HEK293 (cell line): ENCODE data around the gene PIP5K1C.
A peak's percentile ranks its signal among the peaks of the same experiment; 100 is the strongest.

Experiments used
- CTCF ChIA-PET: fragments of 350-600 bp; formaldehyde crosslinking; extraction: SDS; loops from one replicate; lab custom pipeline; 2021; ENCODE audit warnings: antibody characterized with exemption; lab: Yijun Ruan, JAX
- POLR2A ChIA-PET: fragments of 300-600 bp; formaldehyde crosslinking; extraction: SDS; loops from one replicate; lab custom pipeline; 2020; ENCODE audit warnings: antibody characterized with exemption, inconsistent platforms; lab: Yijun Ruan, JAX
- H3K27ac ChIP-seq: fragments of 200-500 bp; sonication (Bioruptor generic); 2 replicates; pipeline ENCODE4 v1.5.1; 2014; ENCODE audit warnings: low read depth, low read length, control low read depth, inconsistent platforms; ENCODE audit errors: extremely low read depth
- H3K36me3 ChIP-seq, 2 experiments: fragments of 200-500 bp in 1 of 2; sonication (Bioruptor generic) in 1 of 2; 1 replicate in 1 of 2; 2 replicates in 1 of 2; pipeline ENCODE4 v1.5.1; 2014 to 2017; ENCODE audit warnings: inconsistent platforms in 2 of 2, low read length in 2 of 2; ENCODE audit not compliant: control insufficient read depth in 2 of 2, insufficient read depth in 1 of 2
- H3K4me1 ChIP-seq: fragments of 200-500 bp; sonication (Bioruptor generic); 2 replicates; pipeline ENCODE4 v1.5.1; 2014; ENCODE audit warnings: mild to moderate bottlenecking, low read length, inconsistent platforms; ENCODE audit not compliant: control insufficient read depth, insufficient read depth
- H3K4me3 ChIP-seq: 2 replicates; pipeline ENCODE4 v1.5.1; 2011; ENCODE audit warnings: low read depth, mild to moderate bottlenecking, control low read depth, low read length, moderate library complexity
- H3K9me3 ChIP-seq: fragments of 200-500 bp; sonication (Bioruptor generic); 2 replicates; pipeline ENCODE4 v1.5.1; 2014; ENCODE audit warnings: low read depth, low read length, inconsistent platforms; ENCODE audit not compliant: control insufficient read depth, insufficient read depth
- KLF1 ChIP-seq: fragments of 450-650 bp; formaldehyde crosslinking; IDR thresholded peaks from 2 replicates; pipeline ENCODE4 v1.5.1; 2016; ENCODE audit warnings: missing biosample characterization, missing genetic modification characterization
- REST ChIP-seq: fragments of 450-650 bp; formaldehyde crosslinking; IDR thresholded peaks from 2 replicates; pipeline ENCODE4 v1.5.1; 2016; ENCODE audit warnings: missing biosample characterization, missing genetic modification characterization
- SP2 ChIP-seq: fragments of 450-650 bp; formaldehyde crosslinking; IDR thresholded peaks from 2 replicates; pipeline ENCODE4 v1.5.1; 2016; ENCODE audit warnings: missing biosample characterization, missing genetic modification characterization
- ZBTB6 ChIP-seq: fragments of 450-650 bp; formaldehyde crosslinking; IDR thresholded peaks from 2 replicates; pipeline ENCODE4 v1.5.1; 2017; ENCODE audit warnings: missing biosample characterization, missing genetic modification characterization
- ZEB2 ChIP-seq: fragments of 450-650 bp; formaldehyde crosslinking; IDR thresholded peaks from 2 replicates; pipeline ENCODE4 v1.5.1; 2016; ENCODE audit warnings: missing biosample characterization, missing genetic modification characterization
- ZFHX2 ChIP-seq: fragments of 450-650 bp; formaldehyde crosslinking; conservative IDR thresholded peaks from 2 replicates; pipeline ENCODE4 v1.5.1; 2016; ENCODE audit warnings: missing biosample characterization, missing genetic modification characterization
- ZNF112 ChIP-seq: fragments of 450-650 bp; formaldehyde crosslinking; IDR thresholded peaks from 2 replicates; pipeline ENCODE4 v1.5.0; 2017; ENCODE audit warnings: missing biosample characterization, missing genetic modification characterization
- ZNF121 ChIP-seq: fragments of 450-650 bp; formaldehyde crosslinking; IDR thresholded peaks from 2 replicates; pipeline ENCODE4 v1.5.1; 2016; ENCODE audit warnings: missing biosample characterization, missing genetic modification characterization
- ZNF157 ChIP-seq: fragments of 450-650 bp; formaldehyde crosslinking; IDR thresholded peaks from 2 replicates; pipeline ENCODE4 v1.5.1; 2016; ENCODE audit warnings: missing biosample characterization, missing genetic modification characterization
- ZNF16 ChIP-seq: fragments of 450-650 bp; formaldehyde crosslinking; IDR thresholded peaks from 2 replicates; pipeline ENCODE4 v1.5.1; 2016; ENCODE audit warnings: low read depth, missing biosample characterization, missing genetic modification characterization
- ZNF23 ChIP-seq: fragments of 450-650 bp; formaldehyde crosslinking; IDR thresholded peaks from 2 replicates; pipeline ENCODE4 v1.5.1; 2016; ENCODE audit warnings: missing biosample characterization, missing genetic modification characterization, borderline replicate concordance
- ZNF266 ChIP-seq: fragments of 450-650 bp; formaldehyde crosslinking; IDR thresholded peaks from 2 replicates; pipeline ENCODE4 v1.5.1; 2016; ENCODE audit warnings: missing biosample characterization, missing genetic modification characterization, low read depth
- ZNF280C ChIP-seq: fragments of 450-650 bp; formaldehyde crosslinking; IDR thresholded peaks from 2 replicates; pipeline ENCODE4 v1.5.1; 2016; ENCODE audit warnings: missing biosample characterization, missing genetic modification characterization
- ZNF423 ChIP-seq: fragments of 450-650 bp; formaldehyde crosslinking; IDR thresholded peaks from 2 replicates; pipeline ENCODE4 v1.5.1; 2016; ENCODE audit warnings: missing biosample characterization, missing genetic modification characterization
- ZNF426 ChIP-seq: fragments of 450-650 bp; formaldehyde crosslinking; IDR thresholded peaks from 2 replicates; pipeline ENCODE4 v1.5.1; 2017; ENCODE audit warnings: missing biosample characterization, missing genetic modification characterization, mild to moderate bottlenecking, inconsistent platforms, moderate library complexity
- ZNF571 ChIP-seq: fragments of 450-650 bp; formaldehyde crosslinking; IDR thresholded peaks from 2 replicates; pipeline ENCODE4 v1.5.0; 2017; ENCODE audit warnings: missing biosample characterization, missing genetic modification characterization
- ZNF623 ChIP-seq: fragments of 450-650 bp; formaldehyde crosslinking; IDR thresholded peaks from 2 replicates; pipeline ENCODE4 v1.5.1; 2016; ENCODE audit warnings: missing biosample characterization, missing genetic modification characterization
- ZNF645 ChIP-seq: fragments of 450-650 bp; formaldehyde crosslinking; IDR thresholded peaks from 2 replicates; pipeline ENCODE4; 2016; ENCODE audit warnings: missing biosample characterization, missing genetic modification characterization
- ZNF664 ChIP-seq: fragments of 450-650 bp; formaldehyde crosslinking; IDR thresholded peaks from 2 replicates; pipeline ENCODE4 v1.5.1; 2016; ENCODE audit warnings: missing biosample characterization, missing genetic modification characterization
- ZNF791 ChIP-seq: fragments of 450-650 bp; formaldehyde crosslinking; IDR thresholded peaks from 2 replicates; pipeline ENCODE4 v1.5.1; 2016; ENCODE audit warnings: missing biosample characterization, missing genetic modification characterization
- TF ChIP-seq, protein P1 (sequence below): fragments of 450-650 bp; formaldehyde crosslinking; IDR thresholded peaks from 2 replicates; pipeline ENCODE4 v1.5.1; 2016; ENCODE audit warnings: missing biosample characterization, missing genetic modification characterization
- TF ChIP-seq, protein P2 (sequence below): fragments of 450-650 bp; formaldehyde crosslinking; optimal IDR thresholded peaks from 2 replicates; pipeline ENCODE3; 2016; ENCODE audit warnings: missing biosample characterization, mild to moderate bottlenecking, missing genetic modification characterization

Gene PIP5K1C

GRCh38 chr19:3639479-3639878 lies 60.8 kb downstream of the PIP5K1C start:
- TF ChIP-seq, protein P1, sequence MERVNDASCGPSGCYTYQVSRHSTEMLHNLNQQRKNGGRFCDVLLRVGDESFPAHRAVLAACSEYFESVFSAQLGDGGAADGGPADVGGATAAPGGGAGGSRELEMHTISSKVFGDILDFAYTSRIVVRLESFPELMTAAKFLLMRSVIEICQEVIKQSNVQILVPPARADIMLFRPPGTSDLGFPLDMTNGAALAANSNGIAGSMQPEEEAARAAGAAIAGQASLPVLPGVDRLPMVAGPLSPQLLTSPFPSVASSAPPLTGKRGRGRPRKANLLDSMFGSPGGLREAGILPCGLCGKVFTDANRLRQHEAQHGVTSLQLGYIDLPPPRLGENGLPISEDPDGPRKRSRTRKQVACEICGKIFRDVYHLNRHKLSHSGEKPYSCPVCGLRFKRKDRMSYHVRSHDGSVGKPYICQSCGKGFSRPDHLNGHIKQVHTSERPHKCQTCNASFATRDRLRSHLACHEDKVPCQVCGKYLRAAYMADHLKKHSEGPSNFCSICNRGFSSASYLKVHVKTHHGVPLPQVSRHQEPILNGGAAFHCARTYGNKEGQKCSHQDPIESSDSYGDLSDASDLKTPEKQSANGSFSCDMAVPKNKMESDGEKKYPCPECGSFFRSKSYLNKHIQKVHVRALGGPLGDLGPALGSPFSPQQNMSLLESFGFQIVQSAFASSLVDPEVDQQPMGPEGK (tag by site-specific recombination): no peak
- peak; percentile 74 for TF ChIP-seq ZNF664
- no peak for TF ChIP-seq ZNF157 (tag by site-specific recombination)
- TF ChIP-seq ZNF121: peak; percentile 84
- H3K27ac ChIP-seq: no peak overlapping the region
- no peaks in the 10 kb centered on the region for H3K4me1 ChIP-seq
- no peak overlapping the region for H3K4me3 ChIP-seq
- CTCF ChIA-PET: interaction anchor here (0.6 kb wide), 1 partner anchor 227 kb away, joined by 7 read pairs; no protein-coding TSS in a partner anchor
- POLR2A ChIA-PET: no interaction called here
- H3K9me3 ChIP-seq: no peaks in the 10 kb centered on the region
- H3K36me3 ChIP-seq: peaks cover 0 to 30% of the 10 kb centered on the region in 2 experiments; a peak in 2 of 3 replicates

GRCh38 chr19:3638208-3639193 lies 61.8 kb downstream of the PIP5K1C start:
- no peak overlapping the region for H3K4me3 ChIP-seq
- H3K27ac ChIP-seq: no peak overlapping the region
- H3K4me1 ChIP-seq: no peaks in the 10 kb centered on the region
- H3K9me3 ChIP-seq: no peaks in the 10 kb centered on the region
- ChIA-PET CTCF (interaction anchor here (0.6 kb wide), 1 partner anchor 226 kb away, joined by 7 read pairs; no protein-coding TSS in a partner anchor), POLR2A (no interaction called here)
- peaks cover 0 to 30% of the 10 kb centered on the region in 2 experiments; a peak in 2 of 3 replicates for H3K36me3 ChIP-seq
- TF ChIP-seq ZNF280C (tag by site-specific recombination) (no peak), ZNF645 (tag by site-specific recombination) (no peak), ZNF791 (tag by site-specific recombination) (no peak), ZFHX2 (tag by site-specific recombination) (peak; percentile 97), ZNF571 (tag by site-specific recombination) (no peak), SP2 (no peak; the same call in 1 of the 2 replicates), KLF1 (tag by site-specific recombination) (0 out of 2 replicates have a peak, but pooled peaks have one; percentile 14), ZNF623 (no peak), ZNF423 (tag by site-specific recombination) (no peak), ZNF266 (tag by site-specific recombination) (no peak), ZNF426 (tag by site-specific recombination) (no peak), REST (no peak), ZNF664 (no peak), ZEB2 (no peak), ZNF23 (tag by site-specific recombination) (no peak), ZNF112 (tag by site-specific recombination) (no peak), ZNF16 (no peak), ZBTB6 (tag by site-specific recombination) (no peak)
- TF ChIP-seq, protein P2, sequence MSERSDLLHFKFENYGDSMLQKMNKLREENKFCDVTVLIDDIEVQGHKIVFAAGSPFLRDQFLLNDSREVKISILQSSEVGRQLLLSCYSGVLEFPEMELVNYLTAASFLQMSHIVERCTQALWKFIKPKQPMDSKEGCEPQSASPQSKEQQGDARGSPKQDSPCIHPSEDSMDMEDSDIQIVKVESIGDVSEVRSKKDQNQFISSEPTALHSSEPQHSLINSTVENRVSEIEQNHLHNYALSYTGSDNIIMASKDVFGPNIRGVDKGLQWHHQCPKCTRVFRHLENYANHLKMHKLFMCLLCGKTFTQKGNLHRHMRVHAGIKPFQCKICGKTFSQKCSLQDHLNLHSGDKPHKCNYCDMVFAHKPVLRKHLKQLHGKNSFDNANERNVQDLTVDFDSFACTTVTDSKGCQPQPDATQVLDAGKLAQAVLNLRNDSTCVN: no peak
